GM12872 (cell line): Measurements from ENCODE around the gene TMEM150A.

Experiments
- CTCF ChIP-seq: IDR thresholded peaks from 3 replicates; pipeline ENCODE4 v1.5.1; 2011; ENCODE audit warnings: low read depth, mild to moderate bottlenecking, low read length, moderate library complexity; ENCODE audit not compliant: insufficient read depth

The TMEM150A gene

DNA sequence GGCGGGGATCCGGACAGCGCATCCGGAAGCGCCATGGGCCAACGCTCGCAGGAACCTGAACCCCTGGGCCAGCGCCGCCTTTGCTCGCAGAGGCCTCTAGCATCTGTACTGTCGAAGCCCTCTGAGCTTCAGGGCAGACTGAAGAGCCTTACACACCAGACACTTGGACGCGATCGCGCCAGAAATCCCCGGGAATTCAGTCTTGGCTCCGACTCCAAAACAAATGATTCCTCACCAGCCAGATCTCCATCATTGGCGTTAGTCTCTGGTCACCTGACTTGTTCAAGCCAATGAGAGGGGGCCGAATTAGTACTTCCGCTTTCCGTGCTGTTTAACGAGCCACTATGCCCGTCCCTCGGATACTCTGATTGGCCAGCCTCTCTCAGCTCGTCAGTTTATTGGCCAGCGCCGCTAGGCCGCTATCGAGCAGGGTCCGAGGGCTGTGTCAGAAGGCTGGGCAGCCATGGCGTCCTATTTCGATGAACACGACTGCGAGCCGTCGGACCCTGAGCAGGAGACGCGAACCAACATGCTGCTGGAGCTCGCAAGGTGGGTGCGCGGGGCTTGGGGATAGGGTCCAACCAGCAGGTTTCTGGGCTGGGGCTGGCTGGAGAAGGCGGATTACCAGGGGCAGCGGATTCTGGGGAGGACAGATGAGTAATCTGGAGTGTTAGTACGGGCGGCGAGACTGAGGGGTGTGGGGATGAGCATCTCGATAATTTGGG lies 7.0 kb downstream of the TMEM150A start, which contains the start of gene RNF181:
Gene RNF181 (plus strand): TSS at position 445 of the 725 bp plus-strand sequence. CDS start 19 bp downstream, at position 464.
- TF ChIP-seq CTCF = no peak

DNA sequence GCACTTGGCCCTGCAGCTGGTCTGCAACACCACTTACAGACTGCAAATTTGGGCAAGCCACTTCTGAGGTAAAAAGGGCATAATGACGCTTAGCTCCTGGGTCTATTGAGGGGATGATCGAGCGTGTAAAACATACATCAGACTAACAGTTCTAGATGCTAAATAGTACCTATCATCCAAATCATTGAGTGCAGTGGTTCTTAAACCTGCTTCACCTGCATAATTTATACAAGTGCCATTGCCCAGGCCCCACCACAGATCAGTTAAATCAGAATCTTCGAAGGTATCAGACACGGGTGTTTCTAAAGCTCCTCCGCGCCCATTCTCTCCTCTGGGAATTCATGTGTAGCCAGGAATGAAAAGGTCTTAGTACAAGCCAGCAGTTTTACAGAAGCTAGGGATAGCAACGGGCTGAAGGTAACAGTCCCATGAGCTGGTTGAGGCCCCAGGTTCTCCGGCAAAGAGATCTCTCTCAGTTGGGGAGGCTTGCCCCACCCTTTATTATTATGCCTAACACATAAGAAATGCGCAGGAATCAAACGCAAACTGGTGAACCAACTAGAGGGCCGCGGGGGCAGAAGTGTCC lies 7.7 kb downstream of the TMEM150A start:
- no peak for TF ChIP-seq CTCF

DNA sequence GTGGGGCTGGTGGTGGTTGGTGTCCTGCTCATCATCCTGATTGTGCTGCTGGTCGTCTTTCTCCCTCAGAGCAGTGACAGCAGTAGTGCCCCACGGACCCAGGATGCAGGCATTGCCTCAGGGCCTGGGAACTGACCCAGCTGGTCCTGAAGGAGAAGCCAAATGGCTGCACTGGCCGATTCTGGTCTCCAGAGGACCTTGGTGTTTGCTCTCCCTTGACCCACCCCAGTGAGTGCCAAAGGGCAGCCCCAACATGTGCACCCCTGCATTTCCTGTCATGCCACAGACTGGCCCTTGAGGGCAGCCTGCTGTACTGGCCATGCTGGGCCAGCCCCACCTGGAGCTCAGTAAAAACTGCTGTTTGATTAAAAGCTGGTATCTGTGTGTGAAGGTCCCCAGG lies 9.5 kb downstream of the TMEM150A start:
- no peak for TF ChIP-seq CTCF

DNA sequence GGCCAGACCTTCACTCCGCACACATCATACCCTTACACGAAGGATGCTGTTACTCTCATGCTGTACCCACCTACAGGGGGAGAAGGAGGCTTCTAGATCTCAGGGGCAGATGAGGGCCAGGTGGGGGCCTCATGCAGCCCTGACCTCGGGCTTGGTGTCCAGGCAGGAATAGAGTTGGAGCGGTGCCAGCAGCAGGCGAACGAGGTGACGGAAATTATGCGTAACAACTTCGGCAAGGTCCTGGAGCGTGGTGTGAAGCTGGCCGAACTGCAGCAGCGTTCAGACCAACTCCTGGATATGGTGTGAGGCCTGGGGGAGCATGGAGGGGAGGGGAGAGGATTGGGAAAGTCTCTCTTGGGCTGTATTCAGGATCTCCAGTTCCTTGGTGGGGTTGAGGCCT lies 10.9 kb downstream of the TMEM150A start:
- no peak for TF ChIP-seq CTCF

GRCh38 chr2:85590950-85591349 lies 11.5 kb downstream of the TMEM150A start:
- no peak for TF ChIP-seq CTCF

GRCh38 chr2:85589982-85590791 lies 12.3 kb downstream of the TMEM150A start:
- no peak for TF ChIP-seq CTCF

DNA sequence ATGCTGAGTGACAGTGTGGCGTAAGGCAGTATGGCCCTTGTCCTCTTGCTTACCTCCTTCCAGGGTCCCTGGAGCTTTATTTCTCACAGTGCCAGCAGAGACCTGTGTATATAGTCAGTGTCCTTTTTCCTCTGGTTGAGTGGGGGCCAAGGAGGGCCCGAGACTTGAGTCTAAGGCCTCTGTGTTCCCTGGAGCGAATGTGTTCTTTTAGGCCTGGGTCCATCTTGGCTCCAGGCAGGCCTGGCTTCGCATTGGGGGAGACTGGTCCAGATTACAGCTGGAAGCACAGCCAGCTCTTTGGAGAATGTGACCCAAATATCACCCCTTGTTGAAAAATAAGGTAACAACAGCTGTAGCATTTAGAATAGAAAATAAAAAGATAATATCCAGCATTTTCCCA lies 13.3 kb downstream of the TMEM150A start:
- TF ChIP-seq CTCF = no peak
